ENCODE data around the gene CPNE1.

The CPNE1 gene

GRCh38 chr20:35598476-35598875 lies 66.2 kb downstream of the CPNE1 start:
- DNase-seq = no peak

DNA sequence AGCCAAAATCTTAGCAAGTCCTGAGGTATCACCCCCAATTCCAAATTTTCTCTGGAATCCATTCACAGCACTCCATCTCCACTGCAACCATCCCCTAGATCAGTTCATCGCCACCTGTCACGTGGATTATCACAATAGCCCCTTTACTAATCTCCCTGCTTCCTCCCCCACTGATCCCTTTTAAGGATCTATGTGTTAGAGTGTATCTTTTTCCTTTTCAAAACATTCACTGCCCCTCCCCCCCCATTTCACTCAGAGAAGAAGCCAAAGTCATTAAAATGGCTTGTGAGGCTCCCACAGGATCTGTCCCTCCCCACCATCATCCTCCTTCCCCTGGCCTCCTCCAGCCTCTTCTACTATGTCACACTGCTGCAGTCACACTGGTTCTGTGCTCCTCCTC lies 67.5 kb downstream of the CPNE1 start:
- no peak for DNase-seq

- DNase-seq = no peak
Measured at GRCh38 chr20:35595901-35596300, 68.8 kb downstream of the CPNE1 start.

GRCh38 chr20:35595456-35595855 lies 69.2 kb downstream of the CPNE1 start:
- no peak for DNase-seq

DNA sequence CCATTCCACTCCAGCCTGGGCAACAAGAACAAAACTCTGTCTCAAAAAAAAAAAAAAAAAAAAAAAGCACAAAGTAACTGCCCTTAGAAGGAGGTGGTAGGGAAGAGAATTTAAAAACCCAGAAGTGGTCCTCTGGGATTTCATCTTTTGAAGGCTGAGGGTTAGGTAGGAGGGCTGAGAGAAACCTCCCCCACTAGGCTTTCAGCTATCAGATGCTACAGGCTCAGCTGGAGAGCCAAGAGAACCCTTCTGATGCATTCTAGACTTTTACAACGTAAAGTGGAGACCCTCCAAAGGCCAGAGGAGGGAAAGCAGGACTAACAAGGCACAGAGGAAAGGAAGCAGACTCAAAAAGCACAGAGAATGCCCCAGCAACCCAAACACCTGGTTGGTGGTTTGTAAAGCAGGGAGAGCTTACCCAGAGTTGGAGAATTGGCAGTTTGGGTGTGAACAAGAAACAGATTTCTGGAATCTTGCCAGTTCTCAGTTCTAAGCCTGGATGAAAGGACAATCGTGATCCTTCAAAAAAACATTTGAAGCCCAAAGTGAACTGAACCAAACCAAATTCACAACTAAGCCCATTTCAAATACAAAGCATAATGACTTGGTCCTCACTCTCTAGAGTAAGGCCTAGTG lies 72.2 kb downstream of the CPNE1 start:
- DNase-seq = peak; percentile 20

GRCh38 chr20:35588397-35588796 lies 76.3 kb downstream of the CPNE1 start:
- no peak for DNase-seq

- DNase-seq = no peak
Measured at GRCh38 chr20:35587436-35587835, 77.3 kb downstream of the CPNE1 start.

DNA sequence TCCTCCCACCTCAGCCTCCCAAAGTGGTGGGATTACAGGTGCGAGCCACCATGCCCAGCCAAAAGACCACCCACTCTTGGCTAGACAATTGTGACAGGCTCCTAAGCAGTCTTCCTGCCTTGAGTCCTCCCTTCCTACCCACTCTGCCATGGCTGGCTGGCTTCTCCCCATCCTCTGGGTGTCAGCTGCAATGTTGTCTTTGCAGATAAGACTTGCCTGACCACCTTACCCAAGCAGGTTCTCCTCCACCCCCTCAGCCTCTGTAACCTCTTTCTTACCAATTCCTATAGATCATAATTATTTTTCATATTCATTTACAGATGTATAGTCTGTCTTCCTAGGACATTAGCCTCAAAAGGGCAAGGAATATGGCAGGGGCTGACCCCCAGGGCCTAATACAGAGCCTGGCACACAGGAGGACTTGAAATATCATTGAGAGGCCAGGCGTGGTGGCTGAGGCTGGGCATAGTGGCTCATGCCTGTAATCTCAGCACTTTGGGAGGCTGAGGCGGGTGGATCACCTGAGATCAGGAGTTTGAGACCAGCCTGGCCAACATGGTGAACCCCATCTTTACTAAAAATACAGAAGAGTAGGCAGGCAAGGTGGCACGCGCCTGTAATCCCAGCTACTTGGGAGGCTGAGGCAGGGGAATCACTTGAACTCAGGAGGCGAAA lies 77.8 kb downstream of the CPNE1 start:
- no peak for DNase-seq

DNA sequence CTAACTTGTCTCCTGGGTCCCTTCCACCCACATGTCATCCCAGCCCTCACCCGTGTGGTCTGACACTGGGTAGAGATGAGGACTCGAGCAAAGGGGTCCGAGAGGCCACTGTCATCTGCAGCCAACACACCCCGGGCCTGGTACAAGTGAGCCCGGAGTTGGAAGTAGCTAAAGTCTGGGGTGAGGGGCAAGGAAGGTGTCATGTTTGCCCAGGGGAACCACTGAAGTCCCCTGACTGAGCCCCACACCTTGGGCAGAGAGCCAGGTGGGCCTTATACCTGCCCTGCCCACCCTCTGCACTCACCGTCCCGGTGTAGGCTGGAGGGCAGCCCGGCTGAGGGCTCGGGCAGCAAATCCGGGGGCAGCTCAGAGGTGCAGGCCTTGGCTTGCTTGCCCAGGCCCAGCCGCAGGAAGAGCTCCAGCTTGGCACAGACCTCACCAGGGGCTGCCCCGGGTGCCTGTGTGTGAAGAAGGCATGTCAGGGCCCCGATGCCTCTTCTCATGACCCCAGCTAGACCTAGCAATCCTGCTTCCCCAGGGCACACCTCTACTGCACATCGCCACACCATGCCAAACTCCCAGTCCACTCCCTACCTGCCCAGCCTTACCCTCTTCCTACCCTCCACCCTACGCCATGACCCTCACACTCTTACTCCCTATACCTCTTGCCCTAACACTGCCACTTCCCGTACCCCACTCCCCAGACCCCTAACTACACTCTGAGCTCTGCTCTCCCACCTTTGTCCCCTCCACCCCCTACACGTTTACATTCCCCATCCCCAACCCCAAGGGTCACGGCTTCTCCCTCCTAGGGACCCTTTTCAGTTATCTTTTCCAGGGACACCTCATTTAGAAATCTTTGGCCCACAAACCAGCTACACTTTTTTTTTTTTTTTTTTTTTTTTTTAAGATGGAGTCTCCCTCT lies 80.8 kb downstream of the CPNE1 start:
- no peak for DNase-seq

- no peak for DNase-seq
Measured at GRCh38 chr20:35582741-35583404, 81.8 kb downstream of the CPNE1 start.

- DNase-seq = no peak
Measured at GRCh38 chr20:35582131-35582530, 82.6 kb downstream of the CPNE1 start.

DNA sequence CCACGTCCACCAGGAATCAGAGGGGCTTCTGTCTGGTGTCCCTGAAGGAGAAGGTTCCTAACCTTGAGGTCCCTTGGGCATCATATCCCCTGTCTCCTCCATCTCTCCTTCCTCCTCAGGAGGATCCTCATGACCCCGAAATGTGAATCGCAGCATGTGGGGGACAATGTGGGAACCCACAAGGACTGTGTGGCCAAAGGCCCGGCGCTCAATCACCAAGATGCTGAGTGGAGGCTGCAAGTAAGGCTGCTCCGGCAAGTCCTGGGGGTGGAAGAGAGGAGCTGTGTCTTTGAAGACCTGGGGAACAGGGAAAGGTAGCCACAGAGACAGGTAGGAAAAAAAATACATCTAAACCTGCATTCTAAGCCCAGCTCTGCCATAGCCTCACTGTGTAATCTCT lies 85.5 kb downstream of the CPNE1 start:
- no peak for DNase-seq

DNA sequence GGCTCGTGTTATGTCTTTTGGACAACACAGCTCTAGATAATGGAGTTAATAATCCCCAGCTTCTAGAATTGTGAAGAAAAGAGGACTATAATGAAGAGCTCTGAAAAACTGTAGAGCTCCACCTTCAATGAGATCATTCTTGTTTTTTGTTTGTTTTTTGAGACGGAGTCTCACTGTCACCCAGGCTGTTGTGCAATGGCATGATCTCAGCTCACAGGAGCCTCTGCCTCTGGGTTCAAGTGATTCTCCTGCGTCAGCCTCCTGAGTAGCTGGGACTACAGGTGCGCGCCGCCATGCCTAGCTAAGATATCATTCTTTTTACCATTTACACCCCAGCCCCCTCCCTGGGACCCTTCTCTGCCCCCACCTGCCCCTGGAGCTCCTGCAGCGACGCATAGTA lies 86.2 kb downstream of the CPNE1 start:
- DNase-seq = no peak

- no peak for DNase-seq
Measured at GRCh38 chr20:35576816-35577215, 87.9 kb downstream of the CPNE1 start.
